NCI-H1436 treated with DMSO at 0.1 percent for 48 hours (cell line): Measurements from ENCODE around the gene OGA.
A peak's percentile ranks its signal among the peaks of the same experiment; 100 is the strongest.

ENCODE experiments used
- DNase-seq: peaks from one replicate; lab custom pipeline; 2025; lab: John Stamatoyannopoulos, UW

OGA gene

GRCh38 chr10:101835362-101835761, 17.1 kb upstream of the OGA start:
- no peak for DNase-seq

GRCh38 chr10:101834341-101834740, 16.1 kb upstream of the OGA start:
- DNase-seq, result no peak

- no peak for DNase-seq
Observed at GRCh38 chr10:101833466-101833865, 15.2 kb upstream of the OGA start.

- no peak for DNase-seq
Observed at GRCh38 chr10:101832325-101832771, 14.1 kb upstream of the OGA start.

GRCh38 chr10:101831169-101831811, 13.0 kb upstream of the OGA start:
- no peak for DNase-seq

- peak; percentile 13 for DNase-seq
Observed at GRCh38 chr10:101830322-101831168, 12.3 kb upstream of the OGA start.

GRCh38 chr10:101829561-101830315, 11.5 kb upstream of the OGA start:
- DNase-seq, result no peak

- no peak for DNase-seq
Observed at GRCh38 chr10:101828766-101829551, 10.7 kb upstream of the OGA start.

- DNase-seq, result no peak
Observed at GRCh38 chr10:101827919-101828600, 9.8 kb upstream of the OGA start.

- DNase-seq, result no peak
Observed at GRCh38 chr10:101826852-101827434, 8.7 kb upstream of the OGA start.

GRCh38 chr10:101824736-101825135, 6.5 kb upstream of the OGA start:
- no peak for DNase-seq

GRCh38 chr10:101818872-101819633, 809 bp upstream of the OGA start:
- no peak for DNase-seq

GRCh38 chr10:101817337-101818118, 716 bp downstream of the OGA start:
- DNase-seq, result no peak

GRCh38 chr10:101816913-101817336, 1.3 kb downstream of the OGA start:
- DNase-seq, result no peak

- no peak for DNase-seq
Observed at GRCh38 chr10:101816376-101816775, 1.9 kb downstream of the OGA start.

GRCh38 chr10:101814466-101815071, 3.7 kb downstream of the OGA start:
- no peak for DNase-seq

GRCh38 chr10:101812606-101813005, 5.6 kb downstream of the OGA start:
- no peak for DNase-seq

GRCh38 chr10:101807158-101807557, 11.1 kb downstream of the OGA start:
- DNase-seq, result no peak

- no peak for DNase-seq
Observed at GRCh38 chr10:101803511-101803910, 14.7 kb downstream of the OGA start.
